HepG2 (cell line): ENCODE data around the gene ZNF189. TPM values are rescaled to one million over a fixed set of nuclear protein-coding genes. Genes with fewer than 3 reads are reported as not detected.

ENCODE experiments used
- ATAC-seq: fragments of 200-7000 bp; cut with Tn5 transposase; 3 replicates; pipeline ENCODE4 v1.9.1; 2020; ENCODE audit warnings: mild to moderate bottlenecking, moderate library complexity
- BruUV-seq: library from RNA; stranded (reverse); fragments of 400-500 nt; replicated peaks from 2 replicates; lab custom pipeline; 2021; lab: Mats Ljungman, UMichigan
- CTCF ChIA-PET: fragments of 300-600 bp; formaldehyde crosslinking; extraction: SDS; loops from one replicate; lab custom pipeline; 2021; ENCODE audit warnings: low total read pairs, inconsistent platforms, low intra/inter-chr PET ratio; lab: Yijun Ruan, JAX
- POLR2A ChIA-PET: fragments of 350-600 bp; sonication (Branson Sonifier 250); formaldehyde crosslinking; loops from one replicate; lab custom pipeline; 2020; ENCODE audit warnings: antibody characterized with exemption, inconsistent platforms; lab: Yijun Ruan, JAX
- DNase-seq: peaks from one replicate; pipeline ENCODE4 v3.0.0-alpha.2; 2015; ENCODE audit warnings: low spot score
- FAIRE-seq: peaks from 3 replicates; lab custom pipeline; 2011; peaks lifted over from hg19 to GRCh38; lab: Jason Lieb, UNC
- H2AFZ ChIP-seq: one replicate; pipeline ENCODE4 v1.6.1; 2011; ENCODE audit warnings: low read length, inconsistent platforms
- H3K27ac ChIP-seq: fragments of 300-600 bp; 3 replicates; pipeline ENCODE4 v1.8.0; 2011; ENCODE audit warnings: mixed run types, mild to moderate bottlenecking, mixed read lengths, low read length, inconsistent platforms; ENCODE audit not compliant: insufficient read depth; ENCODE audit errors: extremely low read length
- H3K27me3 ChIP-seq, 2 experiments: fragments of 200-600 bp in 1 of 2; 2 replicates in 1 of 2; 3 replicates in 1 of 2; pipeline versions ENCODE4 v1.6.0 to v1.8.0; 2011; ENCODE audit warnings: low read length in 2 of 2, mild to moderate bottlenecking in 2 of 2, moderate library complexity in 2 of 2, inconsistent platforms in 1 of 2; ENCODE audit not compliant: insufficient read depth in 2 of 2, control insufficient read depth in 1 of 2
- H3K36me3 ChIP-seq, 2 experiments: fragments of 200-600 bp in 1 of 2; replicated peaks in 1 of 2; 2 replicates in 1 of 2; 3 replicates in 1 of 2; pipeline versions ENCODE4 v1.5.1 to v1.8.0; 2011; ENCODE audit warnings: low read length in 2 of 2, inconsistent platforms in 1 of 2; ENCODE audit not compliant: insufficient read depth in 2 of 2, control insufficient read depth in 1 of 2
- H3K4me1 ChIP-seq: 2 replicates; pipeline ENCODE4 v1.5.1; 2012; ENCODE audit warnings: low read length, inconsistent platforms; ENCODE audit not compliant: insufficient read depth
- H3K4me2 ChIP-seq: 2 replicates; pipeline ENCODE4 v1.6.0; 2011; ENCODE audit warnings: low read depth, low read length, inconsistent platforms
- H3K4me3 ChIP-seq, 3 experiments: fragments of 200-600 bp in 1 of 3; sonication (generic), shearing (Covaris generic) in 1 of 3; replicated peaks in 1 of 3; 2 replicates each; pipeline ENCODE4 v1.5.1; 2011 to 2016; ENCODE audit warnings: low read length in 3 of 3, inconsistent platforms in 2 of 3, low read depth in 2 of 3, mild to moderate bottlenecking in 2 of 3, control low read depth in 1 of 3, mixed read lengths in 1 of 3; ENCODE audit not compliant: insufficient read depth in 1 of 3
- H3K79me2 ChIP-seq: one replicate; pipeline ENCODE4 v1.6.1; 2011; ENCODE audit warnings: low read length, inconsistent platforms; ENCODE audit not compliant: insufficient read depth
- H3K9ac ChIP-seq: 2 replicates; pipeline ENCODE4 v1.6.0; 2011; ENCODE audit warnings: mild to moderate bottlenecking, low read depth, low read length, inconsistent platforms; ENCODE audit not compliant: insufficient read depth
- H3K9me3 ChIP-seq: 2 replicates; pipeline ENCODE4 v1.5.1; 2012; ENCODE audit warnings: mild to moderate bottlenecking, low read length
- H4K20me1 ChIP-seq: 2 replicates; pipeline ENCODE4 v1.6.0; 2011; ENCODE audit warnings: inconsistent platforms, mild to moderate bottlenecking, low read length, moderate library complexity; ENCODE audit not compliant: insufficient read depth
- ATF1 ChIP-seq: IDR thresholded peaks from 2 replicates; pipeline ENCODE4 v1.6.1; 2016; ENCODE audit warnings: mild to moderate bottlenecking, control low read depth
- CBX2 ChIP-seq, 2 experiments: fragments of 200-600 bp in 1 of 2; sonication (generic); formaldehyde crosslinking in 1 of 2; IDR thresholded peaks; 2 replicates each; pipeline versions ENCODE4 v1.7.0 to v1.8.1; 2018 to 2022; ENCODE audit warnings: low read depth in 2 of 2, low read length in 1 of 2, mild to moderate bottlenecking in 1 of 2, missing genetic modification reagents in 1 of 2
- CEBPG ChIP-seq: IDR thresholded peaks from 2 replicates; pipeline ENCODE4 v1.6.1; 2016
- CREB1 ChIP-seq, 2 experiments: fragments of 450-650 bp in 1 of 2; IDR thresholded peaks; 2 replicates each; pipeline ENCODE4 v1.6.1; 2016 to 2017; ENCODE audit warnings: control low read depth in 1 of 2, mild to moderate bottlenecking in 1 of 2, missing compliant biosample characterization in 1 of 2, missing genetic modification characterization in 1 of 2
- GTF2F1 ChIP-seq: fragments of 150-350 bp; IDR thresholded peaks from 2 replicates; pipeline ENCODE4 v1.6.1; 2014; ENCODE audit warnings: low read length
- HNF4A ChIP-seq: sonication (generic); formaldehyde crosslinking; IDR thresholded peaks from 2 replicates; pipeline ENCODE4 v1.4.0; 2020; ENCODE audit warnings: missing genetic modification reagents
- MBNL3 ChIP-seq: fragments of 250-450 bp; sonication (Bioruptor Pico); conservative IDR thresholded peaks from 2 replicates; pipeline ENCODE4 v1.8.0; 2022; ENCODE audit warnings: mild to moderate bottlenecking, inconsistent platforms
- MEF2D ChIP-seq: sonication (generic); formaldehyde crosslinking; IDR thresholded peaks from 2 replicates; pipeline ENCODE4 v1.5.1; 2020; ENCODE audit warnings: mild to moderate bottlenecking, missing genetic modification reagents
- RFX5 ChIP-seq: IDR thresholded peaks from 2 replicates; pipeline ENCODE4 v1.6.1; 2011; ENCODE audit warnings: low read depth, low read length, improper control_type of control experiment
- YEATS2 ChIP-seq: sonication (generic); formaldehyde crosslinking; IDR thresholded peaks from 2 replicates; pipeline ENCODE4 v1.4.0; 2020; ENCODE audit warnings: missing genetic modification reagents, borderline replicate concordance
- ZNF101 ChIP-seq: sonication (generic); formaldehyde crosslinking; IDR thresholded peaks from 2 replicates; pipeline ENCODE4 v1.4.0; 2020; ENCODE audit warnings: mild to moderate bottlenecking, low read depth, missing genetic modification reagents, borderline replicate concordance
- ZNF335 ChIP-seq: sonication (generic); formaldehyde crosslinking; IDR thresholded peaks from 2 replicates; pipeline ENCODE4 v1.4.0; 2020; ENCODE audit warnings: missing genetic modification reagents
- ZNF580 ChIP-seq: IDR thresholded peaks from 2 replicates; pipeline ENCODE4 v1.6.1; 2016; ENCODE audit warnings: low read depth, borderline replicate concordance
- ZNF616 ChIP-seq: sonication (generic); formaldehyde crosslinking; IDR thresholded peaks from 2 replicates; pipeline ENCODE4 v1.5.0; 2020; ENCODE audit warnings: low read depth, mild to moderate bottlenecking, missing genetic modification reagents
- ZNF691 ChIP-seq: sonication (generic); formaldehyde crosslinking; IDR thresholded peaks from 2 replicates; pipeline ENCODE4 v1.4.0; 2020; ENCODE audit warnings: missing genetic modification reagents, low read depth, mild to moderate bottlenecking, borderline replicate concordance
- WGBS: methylation state at CpG from one replicate; pipeline ENCODE4 v1.1.6; 2017; ENCODE audit warnings: low lambda C conversion rate; 5-methylcytosine and 5-hydroxymethylcytosine counted together
- in situ Hi-C: cut with HindIII; loops from 2 replicates; pipeline ENCODE4 v1.10.0; 2017; ENCODE audit warnings: low pct_unique_long_range_greater_than_20kb; ENCODE audit not compliant: extremely low pct_ligation_motif_present
- intact Hi-C: fragments of 100-400 bp; cut with micrococcal nuclease; formaldehyde crosslinking; loops from one replicate; pipeline ENCODE4 v1.10.0; 2022; ENCODE audit not compliant: unreplicated experiment
- polyA plus RNA-seq, 8 experiments: library from polyadenylated mRNA; depleted of rRNA in 3 of 8; stranded (reverse) in 7 of 8; unstranded in 1 of 8; fragments of >200 nt; fragmentation: Illumina TruSeq in 4 of 8; extraction: Trizol in 4 of 8; gene quantifications; 2 replicates each; pipeline versions ENCODE4 v1.2.1 to v1.2.3, GENCODE V29; 2011 to 2016; ENCODE audit warnings: low read depth in 4 of 8, missing spikeins in 1 of 8, mixed read lengths in 1 of 8; ENCODE audit not compliant: insufficient read depth in 1 of 8
- total RNA-seq, 5 experiments: library from RNA; depleted of rRNA; stranded (reverse); fragments of >200 nt; fragmentation: Illumina TruSeq; extraction: Trizol; gene quantifications; 2 replicates each; pipeline ENCODE4 v1.2.3, GENCODE V29; 2016; ENCODE audit warnings: low read depth in 1 of 5
- TF ChIP-seq, protein P1 (sequence below): fragments of 450-650 bp; IDR thresholded peaks from 2 replicates; pipeline ENCODE4 v1.6.1; 2016
- TF ChIP-seq, protein P2 (sequence below): IDR thresholded peaks from 2 replicates; pipeline ENCODE4 v1.6.1; 2016; ENCODE audit warnings: low read depth
- TF ChIP-seq, protein P3 (sequence below): sonication (generic); formaldehyde crosslinking; IDR thresholded peaks from 2 replicates; pipeline ENCODE4 v1.5.0; 2020; ENCODE audit warnings: missing genetic modification reagents
- TF ChIP-seq, protein P4 (sequence below): IDR thresholded peaks from 2 replicates; pipeline ENCODE4 v1.6.1; 2016

The ZNF189 gene
- total and polyA plus RNA-seq, 2 of the 13 experiments (the other 11 are each of a cell fraction or from before 2014, with no cell fraction given) = 8.4 to 50.0 TPM

DNA sequence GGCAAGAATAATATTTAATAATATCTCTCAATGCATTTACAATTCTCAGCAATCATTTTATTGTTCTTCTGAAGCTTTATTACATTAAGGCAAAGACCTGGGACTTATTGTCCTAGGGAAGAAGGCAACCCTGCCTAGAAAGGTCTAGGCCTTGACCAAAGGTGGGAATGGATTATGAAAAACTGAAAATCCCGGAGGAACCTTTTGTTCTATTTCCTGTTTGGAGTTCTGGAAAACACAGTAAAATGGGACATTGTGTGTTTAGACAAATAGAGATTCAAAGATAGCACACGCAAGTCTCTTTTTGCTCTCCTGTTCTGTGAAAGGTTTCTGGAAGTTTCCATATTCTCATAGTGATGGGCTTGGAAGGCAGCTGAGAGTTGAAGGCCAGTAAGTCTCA, 45.0 kb upstream of the ZNF189 start:
- BruUV-seq = no TSS peak
- WGBS = 56% methylated on average over 2 of the region's 2 CpGs
- H3K9me3 ChIP-seq = no peaks in the 10 kb centered on the region
- intact Hi-C loops (loop anchor here (1.0 to 2.0 kb wide), 6 partner anchors 13 to 45 kb away; partner anchors contain the start of genes MRPL50 and ZNF189), in situ Hi-C loops (no loop called here)
- no peak for ATAC-seq
- H3K9ac ChIP-seq = peak overlapping the region; percentile 69; the same call in 1 of the 2 replicates
- ChIA-PET CTCF (no interaction called here), POLR2A (interaction anchor here (0.7 to 4.8 kb wide), 18 partner anchors 8 to 107 kb away, joined by 3 to 116 read pairs (median 6); partner anchors contain the start of genes MRPL50 and ZNF189)
- no peaks in the 10 kb centered on the region for H3K27me3 ChIP-seq
- H3K36me3 ChIP-seq = no peaks in the 10 kb centered on the region
- no peak overlapping the region for H2AFZ ChIP-seq
- no peaks in the 10 kb centered on the region for H3K79me2 ChIP-seq
- no peak for FAIRE-seq
- H4K20me1 ChIP-seq = no peaks in the 10 kb centered on the region
- H3K4me3 ChIP-seq = no peak overlapping the region
- H3K4me2 ChIP-seq = peak overlapping the region; percentile 58; the same call in 1 of the 2 replicates
- peaks cover 95% of the 10 kb centered on the region for H3K4me1 ChIP-seq
- peak overlapping the region; percentile 94 for H3K27ac ChIP-seq
- peak; percentile 44 for DNase-seq
- TF ChIP-seq ZNF101 (CRISPR knock-in tag) = no peak
- no peak for TF ChIP-seq CREB1 (IDR thresholded peaks at IDR 0.05)
- peak; percentile 13; the same call in 1 of the 2 replicates for TF ChIP-seq CREB1 (CRISPR knock-in tag; IDR thresholded peaks at IDR 0.05)
- no peak for TF ChIP-seq ATF1 (CRISPR knock-in tag)
- TF ChIP-seq CEBPG = 0 out of 2 replicates have a peak, but pooled peaks have one; percentile 4
- no peak for TF ChIP-seq GTF2F1
- TF ChIP-seq, protein P1, sequence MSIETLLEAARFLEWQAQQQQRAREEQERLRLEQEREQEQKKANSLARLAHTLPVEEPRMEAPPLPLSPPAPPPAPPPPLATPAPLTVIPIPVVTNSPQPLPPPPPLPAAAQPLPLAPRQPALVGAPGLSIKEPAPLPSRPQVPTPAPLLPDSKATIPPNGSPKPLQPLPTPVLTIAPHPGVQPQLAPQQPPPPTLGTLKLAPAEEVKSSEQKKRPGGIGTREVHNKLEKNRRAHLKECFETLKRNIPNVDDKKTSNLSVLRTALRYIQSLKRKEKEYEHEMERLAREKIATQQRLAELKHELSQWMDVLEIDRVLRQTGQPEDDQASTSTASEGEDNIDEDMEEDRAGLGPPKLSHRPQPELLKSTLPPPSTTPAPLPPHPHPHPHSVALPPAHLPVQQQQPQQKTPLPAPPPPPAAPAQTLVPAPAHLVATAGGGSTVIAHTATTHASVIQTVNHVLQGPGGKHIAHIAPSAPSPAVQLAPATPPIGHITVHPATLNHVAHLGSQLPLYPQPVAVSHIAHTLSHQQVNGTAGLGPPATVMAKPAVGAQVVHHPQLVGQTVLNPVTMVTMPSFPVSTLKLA = no peak
- TF ChIP-seq RFX5 = no peak
- no peak for TF ChIP-seq ZNF335 (CRISPR knock-in tag)
- TF ChIP-seq, protein P2, sequence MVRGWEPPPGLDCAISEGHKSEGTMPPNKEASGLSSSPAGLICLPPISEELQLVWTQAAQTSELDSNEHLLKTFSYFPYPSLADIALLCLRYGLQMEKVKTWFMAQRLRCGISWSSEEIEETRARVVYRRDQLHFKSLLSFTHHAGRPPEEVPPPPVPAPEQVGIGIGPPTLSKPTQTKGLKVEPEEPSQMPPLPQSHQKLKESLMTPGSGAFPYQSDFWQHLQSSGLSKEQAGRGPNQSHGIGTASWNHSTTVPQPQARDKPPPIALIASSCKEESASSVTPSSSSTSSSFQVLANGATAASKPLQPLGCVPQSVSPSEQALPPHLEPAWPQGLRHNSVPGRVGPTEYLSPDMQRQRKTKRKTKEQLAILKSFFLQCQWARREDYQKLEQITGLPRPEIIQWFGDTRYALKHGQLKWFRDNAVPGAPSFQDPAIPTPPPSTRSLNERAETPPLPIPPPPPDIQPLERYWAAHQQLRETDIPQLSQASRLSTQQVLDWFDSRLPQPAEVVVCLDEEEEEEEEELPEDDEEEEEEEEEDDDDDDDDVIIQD (CRISPR knock-in tag) = 0 out of 2 replicates have a peak, but pooled peaks have one; percentile 12
- no peak for TF ChIP-seq ZNF616 (CRISPR knock-in tag)
- no peak for TF ChIP-seq ZNF691 (CRISPR knock-in tag)
- TF ChIP-seq, protein P3, sequence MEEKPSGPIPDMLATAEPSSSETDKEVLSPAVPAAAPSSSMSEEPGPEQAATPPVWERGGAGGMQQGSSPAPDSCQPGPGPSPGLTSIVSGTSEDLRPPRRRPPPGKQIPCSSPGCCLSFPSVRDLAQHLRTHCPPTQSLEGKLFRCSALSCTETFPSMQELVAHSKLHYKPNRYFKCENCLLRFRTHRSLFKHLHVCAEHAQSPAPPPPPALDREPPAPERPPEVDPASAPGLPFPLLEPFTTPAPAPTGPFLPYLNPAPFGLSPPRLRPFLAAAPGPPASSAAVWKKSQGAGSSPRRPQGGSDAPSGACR (CRISPR knock-in tag) = no peak
- TF ChIP-seq HNF4A (CRISPR knock-in tag) = no peak
- TF ChIP-seq, protein P4, sequence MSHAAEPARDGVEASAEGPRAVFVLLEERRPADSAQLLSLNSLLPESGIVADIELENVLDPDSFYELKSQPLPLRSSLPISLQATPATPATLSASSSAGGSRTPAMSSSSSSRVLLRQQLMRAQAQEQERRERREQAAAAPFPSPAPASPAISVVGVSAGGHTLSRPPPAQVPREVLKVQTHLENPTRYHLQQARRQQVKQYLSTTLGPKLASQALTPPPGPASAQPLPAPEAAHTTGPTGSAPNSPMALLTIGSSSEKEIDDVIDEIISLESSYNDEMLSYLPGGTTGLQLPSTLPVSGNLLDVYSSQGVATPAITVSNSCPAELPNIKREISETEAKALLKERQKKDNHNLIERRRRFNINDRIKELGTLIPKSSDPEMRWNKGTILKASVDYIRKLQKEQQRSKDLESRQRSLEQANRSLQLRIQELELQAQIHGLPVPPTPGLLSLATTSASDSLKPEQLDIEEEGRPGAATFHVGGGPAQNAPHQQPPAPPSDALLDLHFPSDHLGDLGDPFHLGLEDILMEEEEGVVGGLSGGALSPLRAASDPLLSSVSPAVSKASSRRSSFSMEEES (CRISPR knock-in tag) = 0 out of 2 replicates have a peak, but pooled peaks have one; percentile 18
- no peak for TF ChIP-seq ZNF580 (CRISPR knock-in tag)
- TF ChIP-seq YEATS2 (CRISPR knock-in tag) = no peak
- TF ChIP-seq MEF2D (CRISPR knock-in tag) = 0 out of 2 replicates have a peak, but pooled peaks have one; percentile 6
- TF ChIP-seq MBNL3 (CRISPR knock-in tag) = no peak
- TF ChIP-seq CBX2 (IDR thresholded peaks at IDR 0.05; ENCODE audit: low read depth, low read length) = no peak
- no peak for TF ChIP-seq CBX2 (CRISPR knock-in tag; IDR thresholded peaks at IDR 0.05; ENCODE audit: low read depth)
